B cell (primary cell): Measurements from ENCODE around the gene CDADC1.
A peak's percentile ranks its signal among the peaks of the same experiment; 100 is the strongest.

Experiments used
- EZH2 ChIP-seq: IDR thresholded peaks from 2 replicates; pipeline ENCODE4 v1.6.1; 2012; ENCODE audit warnings: borderline replicate concordance, low read depth, mild to moderate bottlenecking, moderate library complexity, low read length; ENCODE audit not compliant: insufficient read depth, poor library complexity, severe bottlenecking
- TF ChIP-seq, protein P1 (sequence below): fragments of 200-600 bp; IDR thresholded peaks from one replicate; pipeline ENCODE4 v1.8.0; 2022; ENCODE audit warnings: antibody characterized with exemption, mild to moderate bottlenecking

DNA sequence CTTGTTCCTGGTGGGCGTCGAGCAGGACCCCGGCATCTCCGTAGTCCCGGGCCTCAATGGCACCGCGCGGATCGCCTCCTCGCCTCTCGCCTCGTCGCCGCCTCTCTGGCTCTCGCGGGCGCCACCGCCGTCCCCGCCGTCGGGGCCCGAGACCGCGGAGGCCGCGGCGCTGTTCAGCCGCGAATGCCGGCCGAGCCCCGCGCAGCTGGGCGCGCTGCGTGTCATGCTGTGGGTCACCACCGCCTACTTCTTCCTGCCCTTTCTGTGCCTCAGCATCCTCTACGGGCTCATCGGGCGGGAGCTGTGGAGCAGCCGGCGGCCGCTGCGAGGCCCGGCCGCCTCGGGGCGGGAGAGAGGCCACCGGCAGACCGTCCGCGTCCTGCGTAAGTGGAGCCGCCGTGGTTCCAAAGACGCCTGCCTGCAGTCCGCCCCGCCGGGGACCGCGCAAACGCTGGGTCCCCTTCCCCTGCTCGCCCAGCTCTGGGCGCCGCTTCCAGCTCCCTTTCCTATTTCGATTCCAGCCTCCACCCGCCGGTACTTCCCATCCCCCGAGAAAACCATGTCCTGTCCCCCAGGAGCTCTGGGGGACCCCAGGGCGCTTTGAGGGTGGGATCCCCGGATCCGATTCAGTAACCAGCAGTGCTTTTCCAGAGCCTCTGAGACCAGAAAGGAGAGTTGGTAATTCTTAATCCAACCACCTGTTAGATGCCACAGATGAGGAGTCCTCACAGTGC, 26.7 kb upstream of the CDADC1 start:
- TF ChIP-seq EZH2 = peak; percentile 62
- TF ChIP-seq, protein P1, sequence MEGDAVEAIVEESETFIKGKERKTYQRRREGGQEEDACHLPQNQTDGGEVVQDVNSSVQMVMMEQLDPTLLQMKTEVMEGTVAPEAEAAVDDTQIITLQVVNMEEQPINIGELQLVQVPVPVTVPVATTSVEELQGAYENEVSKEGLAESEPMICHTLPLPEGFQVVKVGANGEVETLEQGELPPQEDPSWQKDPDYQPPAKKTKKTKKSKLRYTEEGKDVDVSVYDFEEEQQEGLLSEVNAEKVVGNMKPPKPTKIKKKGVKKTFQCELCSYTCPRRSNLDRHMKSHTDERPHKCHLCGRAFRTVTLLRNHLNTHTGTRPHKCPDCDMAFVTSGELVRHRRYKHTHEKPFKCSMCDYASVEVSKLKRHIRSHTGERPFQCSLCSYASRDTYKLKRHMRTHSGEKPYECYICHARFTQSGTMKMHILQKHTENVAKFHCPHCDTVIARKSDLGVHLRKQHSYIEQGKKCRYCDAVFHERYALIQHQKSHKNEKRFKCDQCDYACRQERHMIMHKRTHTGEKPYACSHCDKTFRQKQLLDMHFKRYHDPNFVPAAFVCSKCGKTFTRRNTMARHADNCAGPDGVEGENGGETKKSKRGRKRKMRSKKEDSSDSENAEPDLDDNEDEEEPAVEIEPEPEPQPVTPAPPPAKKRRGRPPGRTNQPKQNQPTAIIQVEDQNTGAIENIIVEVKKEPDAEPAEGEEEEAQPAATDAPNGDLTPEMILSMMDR = no peak
